ENCODE measurements around the gene HEMK1.

DNA sequence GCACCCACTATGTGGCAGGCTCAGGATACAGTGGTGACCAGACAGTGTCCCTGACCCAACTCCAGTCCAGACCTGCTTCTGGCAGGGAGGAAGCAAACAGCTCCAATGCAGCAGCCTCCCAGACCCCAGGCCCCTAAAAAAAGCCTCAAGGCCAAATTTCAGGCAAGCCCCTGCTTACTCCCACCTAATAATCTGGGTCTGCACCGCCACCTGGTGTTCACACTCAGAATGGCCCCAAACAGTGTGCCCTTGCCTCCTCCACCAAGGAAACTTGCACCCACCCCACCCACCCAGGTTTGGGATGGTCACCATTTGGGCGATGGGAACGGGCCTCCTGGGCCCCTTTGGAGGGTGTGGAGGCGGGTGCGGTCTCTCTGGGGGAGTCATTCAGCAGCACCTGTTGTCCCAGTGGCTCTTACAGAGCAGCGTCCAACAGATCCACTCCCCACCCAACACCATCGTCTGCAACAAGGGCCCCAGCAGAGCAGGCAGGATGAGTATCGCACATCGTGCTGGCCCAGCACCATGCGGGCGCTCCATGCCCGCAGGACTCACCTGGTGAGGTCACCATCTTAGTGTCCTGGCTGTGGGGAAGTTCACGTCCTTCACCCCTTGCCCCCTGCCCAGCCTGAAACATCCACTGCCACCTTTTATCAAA, 19.1 kb upstream of the HEMK1 start:
- TF ChIP-seq, protein P1, sequence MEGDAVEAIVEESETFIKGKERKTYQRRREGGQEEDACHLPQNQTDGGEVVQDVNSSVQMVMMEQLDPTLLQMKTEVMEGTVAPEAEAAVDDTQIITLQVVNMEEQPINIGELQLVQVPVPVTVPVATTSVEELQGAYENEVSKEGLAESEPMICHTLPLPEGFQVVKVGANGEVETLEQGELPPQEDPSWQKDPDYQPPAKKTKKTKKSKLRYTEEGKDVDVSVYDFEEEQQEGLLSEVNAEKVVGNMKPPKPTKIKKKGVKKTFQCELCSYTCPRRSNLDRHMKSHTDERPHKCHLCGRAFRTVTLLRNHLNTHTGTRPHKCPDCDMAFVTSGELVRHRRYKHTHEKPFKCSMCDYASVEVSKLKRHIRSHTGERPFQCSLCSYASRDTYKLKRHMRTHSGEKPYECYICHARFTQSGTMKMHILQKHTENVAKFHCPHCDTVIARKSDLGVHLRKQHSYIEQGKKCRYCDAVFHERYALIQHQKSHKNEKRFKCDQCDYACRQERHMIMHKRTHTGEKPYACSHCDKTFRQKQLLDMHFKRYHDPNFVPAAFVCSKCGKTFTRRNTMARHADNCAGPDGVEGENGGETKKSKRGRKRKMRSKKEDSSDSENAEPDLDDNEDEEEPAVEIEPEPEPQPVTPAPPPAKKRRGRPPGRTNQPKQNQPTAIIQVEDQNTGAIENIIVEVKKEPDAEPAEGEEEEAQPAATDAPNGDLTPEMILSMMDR (conservative IDR thresholded peaks at IDR 0.05; ENCODE audit: low read length), result peak; percentile 56
- no peak for TF ChIP-seq EZH2phosphoT487 (IDR thresholded peaks at IDR 0.05; ENCODE audit: borderline replicate concordance)

All from Loucy (cell line).